NT2/D1 (cell line): ENCODE results near the gene RALGPS2.

Experiments
- SUZ12 ChIP-seq: IDR thresholded peaks from 2 replicates; pipeline ENCODE4 v1.6.1; 2011; ENCODE audit not compliant: insufficient read length, insufficient read depth; ENCODE audit errors: extremely low read depth
- YY1 ChIP-seq: IDR thresholded peaks from 2 replicates; pipeline ENCODE4 v1.6.1; 2011; ENCODE audit not compliant: insufficient read length, insufficient read depth
- ZNF274 ChIP-seq: IDR thresholded peaks from 2 replicates; pipeline ENCODE4 v1.6.1; 2011; ENCODE audit warnings: mild to moderate bottlenecking, low read depth, low read length

DNA sequence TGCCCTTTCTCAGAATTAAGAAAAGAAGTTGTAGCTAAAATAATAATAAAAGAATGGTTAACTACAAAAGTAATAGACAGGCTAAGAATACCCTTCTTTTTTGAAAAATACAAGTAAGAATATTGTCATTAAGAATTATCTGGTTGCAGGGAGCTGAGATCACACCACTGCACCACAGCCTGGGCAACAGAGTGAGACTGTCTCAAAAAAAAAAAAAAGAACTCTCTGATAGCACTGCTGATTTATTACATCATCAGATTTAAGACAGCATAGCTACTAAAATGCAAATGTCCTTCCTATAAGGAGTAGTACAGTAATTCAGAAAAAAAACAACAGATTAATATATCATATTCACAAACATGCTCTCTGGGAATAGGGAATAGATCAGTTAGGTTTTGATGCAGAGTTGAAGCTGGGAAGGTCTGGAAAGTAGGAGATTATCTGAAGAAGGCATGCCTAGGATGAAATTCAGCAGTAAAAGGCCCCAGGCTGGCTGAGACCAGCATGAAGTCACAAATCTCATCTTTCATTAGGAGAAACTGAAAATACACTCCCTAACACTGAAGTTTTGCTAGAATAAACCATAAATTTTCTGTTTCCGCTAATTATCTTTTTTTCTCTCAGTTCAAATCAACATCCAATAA, 176.6 kb downstream of the RALGPS2 start:
- TF ChIP-seq YY1 (no peak), SUZ12 (no peak), ZNF274 (no peak)
